ENCODE measurements around the gene PRKCSH.

GRCh38 chr19:11421371-11422098 lies 13.9 kb upstream of the PRKCSH start:
- TF ChIP-seq CTCF (IDR thresholded peaks at IDR 0.05) (no peak), EZH2 (IDR thresholded peaks at IDR 0.05; ENCODE audit: borderline replicate concordance, insufficient read depth, low read depth, low read length, poor library complexity, severe bottlenecking) (no peak)
